Left kidney (tissue), 2 donors: ENCODE results near the gene FLNB. TPM values are rescaled to one million over a fixed set of nuclear protein-coding genes. Genes with fewer than 3 reads are reported as not detected.

Source experiments
- DNase-seq: peaks from one replicate; pipeline ENCODE4 v3.0.0-alpha.2; 2013
- polyA plus RNA-seq: library from polyadenylated mRNA; unstranded; fragments of 120-200 nt; gene quantifications from one replicate; pipeline ENCODE4 v1.2.1, GENCODE V29; 2013; ENCODE audit not compliant: insufficient read length

The FLNB gene
- polyA plus RNA-seq, 1 donor = 176 TPM

DNA sequence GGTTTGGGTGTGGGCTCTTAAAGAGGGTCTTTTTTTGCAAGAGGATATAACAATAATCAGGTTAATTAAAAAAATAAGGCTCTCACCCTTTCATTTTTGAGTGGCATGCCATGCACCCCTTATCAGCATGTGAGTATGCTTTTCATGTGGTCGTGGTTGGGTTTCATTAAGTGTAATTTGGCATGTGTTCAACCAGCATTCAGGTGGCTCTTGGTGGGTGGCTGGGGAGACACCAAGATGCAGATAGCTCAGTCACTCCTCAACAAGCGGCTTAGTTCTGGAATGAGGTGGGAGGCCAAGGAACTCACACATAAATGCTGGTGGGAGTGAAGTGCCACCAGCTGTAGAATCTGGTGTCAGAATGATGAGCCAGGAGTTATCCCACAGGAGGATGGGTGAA, 66.8 kb downstream of the FLNB start:
- no peak for DNase-seq

DNA sequence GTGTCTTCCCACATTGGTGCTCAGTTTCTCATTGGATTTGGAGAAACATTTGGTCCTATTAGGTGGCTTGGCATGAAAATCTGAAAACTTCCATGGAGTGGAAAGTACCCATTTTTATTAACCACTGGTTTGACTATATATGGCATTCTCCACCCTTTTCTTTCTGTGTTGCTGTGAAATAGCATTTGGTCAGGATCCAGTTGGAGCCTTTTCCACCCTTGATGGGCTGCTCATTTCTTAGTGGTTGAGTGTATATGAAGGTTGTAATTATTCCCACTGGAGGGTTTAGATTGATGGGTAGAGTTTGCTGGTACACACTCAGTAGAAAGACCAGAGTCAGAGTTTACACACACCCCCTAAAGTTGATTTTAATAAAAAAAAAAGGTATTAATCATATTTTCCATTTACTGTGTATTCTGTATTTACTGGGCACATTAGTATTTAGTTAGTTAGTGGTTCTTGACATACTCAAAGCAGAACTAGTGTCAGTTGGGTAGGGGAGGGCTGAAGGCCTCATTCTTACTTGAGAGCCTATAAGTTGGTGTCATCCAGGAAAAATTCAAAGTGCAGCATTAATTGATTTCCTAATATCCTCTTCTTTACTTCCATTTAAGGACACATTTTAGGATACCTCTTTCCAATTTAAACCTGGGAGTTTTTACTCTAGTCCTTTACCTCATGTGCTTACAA, 69.5 kb downstream of the FLNB start:
- no peak for DNase-seq

DNA sequence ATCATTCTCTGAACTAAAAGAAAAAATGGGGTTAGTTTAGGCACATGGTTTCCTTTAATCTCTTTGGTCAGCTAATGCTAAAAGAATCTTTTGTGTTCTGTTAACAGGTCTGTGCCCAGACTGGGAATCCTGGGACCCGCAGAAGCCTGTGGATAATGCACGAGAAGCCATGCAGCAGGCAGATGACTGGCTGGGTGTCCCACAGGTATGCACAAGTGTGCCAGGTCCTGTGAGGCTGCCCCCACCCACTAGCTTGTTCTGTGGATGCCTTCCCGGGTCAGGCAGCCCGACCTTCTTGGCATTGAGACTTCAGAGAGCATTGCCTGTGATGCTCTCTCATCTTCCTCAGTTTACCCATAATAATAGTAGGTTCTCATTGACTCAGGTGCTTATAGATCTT, 70.4 kb downstream of the FLNB start:
- no peak for DNase-seq

DNA sequence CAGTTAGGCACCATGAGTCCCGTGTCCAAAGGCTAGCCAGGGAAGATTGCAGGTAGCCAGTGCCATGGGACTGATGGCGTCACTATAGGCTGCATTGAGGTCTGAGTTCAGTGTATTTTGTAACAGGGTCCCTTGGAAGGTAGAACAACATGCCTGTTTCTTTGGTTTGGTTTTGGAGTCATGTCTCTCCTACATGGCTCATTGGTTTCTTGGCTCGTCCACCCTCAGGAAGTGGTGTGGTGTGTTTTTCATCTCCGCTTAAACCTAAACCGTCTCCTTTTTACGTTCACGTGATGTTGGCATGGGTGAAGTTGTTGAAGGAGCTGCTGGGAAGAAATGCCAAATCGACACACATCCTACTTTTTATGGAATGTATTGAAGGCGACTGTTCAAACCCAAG, 71.6 kb downstream of the FLNB start:
- no peak for DNase-seq

DNA sequence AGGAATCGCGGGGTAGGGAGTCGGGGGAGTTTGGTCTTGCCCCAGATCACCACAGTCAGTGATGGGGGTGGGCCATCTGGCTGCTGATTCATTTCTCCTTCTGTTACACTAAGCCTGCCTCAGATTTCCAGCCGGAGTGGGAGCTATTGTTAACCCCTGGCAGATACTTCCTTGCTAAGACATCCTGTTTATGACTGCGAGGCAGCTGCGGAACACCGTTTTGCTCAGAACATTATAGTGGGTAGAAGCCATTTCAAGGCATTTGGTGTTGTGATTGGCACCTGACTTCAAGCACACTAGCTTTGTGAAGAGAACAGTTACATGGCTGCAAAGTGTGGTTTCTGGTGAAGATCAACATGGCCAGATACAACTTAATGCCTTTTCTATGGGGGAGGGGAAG, 73.8 kb downstream of the FLNB start:
- DNase-seq = no peak

DNA sequence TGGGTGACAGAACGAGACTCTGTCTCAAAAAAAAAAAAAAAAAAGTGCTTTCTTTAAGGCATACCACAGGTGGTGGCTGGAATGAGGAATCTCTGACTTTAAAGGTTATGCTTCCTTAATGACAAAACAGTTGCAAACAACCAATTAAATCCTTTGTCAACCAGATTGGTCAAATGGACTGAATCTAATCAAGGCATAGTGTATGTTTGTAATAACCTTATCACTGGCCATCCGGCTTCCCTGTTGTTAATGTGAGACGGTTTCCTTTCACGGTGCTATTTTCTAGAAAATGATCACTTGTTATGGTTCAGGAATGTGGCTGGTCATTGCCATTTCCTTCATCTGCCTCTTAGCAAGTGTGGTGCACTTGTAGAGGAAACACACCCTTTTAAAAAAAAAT, 75.9 kb downstream of the FLNB start:
- no peak for DNase-seq

DNA sequence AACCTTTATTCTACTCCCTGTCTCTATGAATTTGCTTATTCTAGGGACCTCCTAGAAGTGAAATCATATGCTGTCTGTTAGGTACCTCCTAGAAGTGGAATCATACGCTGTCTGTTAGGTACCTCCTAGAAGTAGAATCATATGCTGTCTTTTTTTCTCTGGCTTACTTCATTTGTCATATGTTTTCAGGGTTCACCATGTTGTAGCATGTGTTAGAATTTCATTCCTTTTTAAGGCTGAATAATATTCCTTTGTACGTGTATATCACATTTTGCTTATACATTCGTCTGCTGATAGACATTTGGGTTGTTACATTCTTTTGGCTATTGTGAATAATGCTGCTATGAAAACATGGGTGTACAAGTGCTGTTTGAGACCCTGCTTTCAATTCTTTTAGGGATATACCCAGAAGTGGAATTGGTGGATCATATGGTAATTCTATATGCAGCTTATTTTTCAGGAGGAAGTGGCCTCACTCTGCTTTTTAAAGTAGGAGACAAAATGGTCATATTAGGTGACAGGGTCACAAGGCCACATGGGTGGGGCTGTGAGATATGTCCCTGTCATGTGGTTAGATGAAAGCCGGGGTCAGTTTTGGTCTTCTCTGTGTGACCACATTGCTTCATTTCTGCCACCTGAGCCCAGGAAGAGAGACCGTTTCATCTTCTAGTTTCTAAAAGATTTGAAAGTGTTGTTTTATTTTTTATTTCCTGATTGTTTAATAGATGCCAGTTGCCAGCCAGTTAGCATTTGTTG, 76.7 kb downstream of the FLNB start:
- no peak for DNase-seq

DNA sequence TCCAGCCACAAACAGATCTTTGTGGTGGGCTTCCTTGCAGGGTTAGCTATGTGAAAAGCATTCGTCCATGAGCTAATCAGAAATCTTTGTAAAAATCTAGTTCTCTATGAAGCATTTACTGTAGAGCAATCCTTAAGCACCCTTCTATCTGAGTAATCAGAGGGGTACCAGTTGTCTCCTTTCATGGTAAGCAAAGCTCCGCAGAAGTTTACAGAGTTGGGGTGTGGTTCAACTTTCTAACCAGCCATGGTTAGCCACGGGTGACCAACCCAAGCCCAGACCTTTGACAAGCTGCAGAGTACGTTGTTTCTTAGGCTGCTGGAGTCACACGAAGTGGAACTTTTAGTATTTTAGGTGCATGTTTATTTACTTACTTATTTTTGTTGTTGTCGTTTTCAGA, 77.4 kb downstream of the FLNB start:
- DNase-seq = no peak

DNA sequence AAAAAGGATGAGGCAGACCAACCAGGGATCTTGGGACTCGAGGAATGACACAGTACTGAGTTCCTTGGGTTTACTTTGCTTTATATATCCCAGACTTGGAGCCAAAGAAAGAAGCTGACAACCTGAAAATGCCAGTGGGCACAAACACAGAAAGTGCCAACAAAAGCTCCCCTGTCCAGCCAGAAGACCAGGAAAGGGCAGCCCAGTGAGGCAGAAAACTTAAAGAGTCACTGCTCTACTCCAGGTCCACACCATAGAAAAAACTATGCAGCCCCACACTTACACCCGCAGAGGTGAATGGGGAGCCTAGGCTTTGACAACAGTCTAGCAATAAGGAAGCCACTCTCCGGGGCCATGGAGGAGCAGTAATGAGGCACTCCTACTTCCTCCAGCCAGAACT, 80.3 kb downstream of the FLNB start:
- no peak for DNase-seq

DNA sequence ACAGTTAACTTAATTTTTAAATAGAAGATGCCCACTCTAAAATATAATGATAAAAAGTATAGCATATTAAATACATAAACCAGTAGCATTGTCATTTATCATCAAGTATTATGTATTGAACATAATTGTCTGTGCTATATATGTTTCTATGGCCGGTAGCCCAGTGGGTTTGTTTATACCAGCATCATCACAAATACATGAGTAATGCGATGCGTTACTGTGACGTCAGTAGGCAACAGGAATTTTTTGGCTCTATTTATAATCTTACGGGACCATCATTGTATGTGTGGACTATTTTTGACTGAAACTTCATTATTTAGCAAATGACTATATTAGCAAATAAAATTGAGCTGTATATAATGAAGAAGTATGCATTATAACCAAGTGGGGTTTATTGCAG, 82.1 kb downstream of the FLNB start:
- DNase-seq = no peak

DNA sequence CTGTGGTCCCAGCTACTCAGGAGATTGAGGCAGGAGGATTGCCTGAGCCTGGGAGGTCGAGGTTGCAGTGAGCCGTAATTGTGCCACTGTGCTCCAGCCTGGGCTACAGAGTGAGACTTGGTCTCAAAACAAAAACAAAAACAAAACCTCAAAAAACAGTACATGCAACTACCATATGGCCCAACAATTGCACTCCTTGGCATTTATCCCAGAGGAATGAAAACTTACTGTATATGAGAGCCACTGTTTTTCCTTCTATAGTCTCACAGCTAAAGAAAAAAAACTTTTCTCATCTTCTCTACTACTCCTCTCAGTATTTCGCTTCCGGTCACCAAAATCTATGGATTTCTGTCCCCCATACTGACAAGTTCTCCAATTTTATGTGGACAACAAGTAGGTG, 84.3 kb downstream of the FLNB start:
- DNase-seq = no peak

DNA sequence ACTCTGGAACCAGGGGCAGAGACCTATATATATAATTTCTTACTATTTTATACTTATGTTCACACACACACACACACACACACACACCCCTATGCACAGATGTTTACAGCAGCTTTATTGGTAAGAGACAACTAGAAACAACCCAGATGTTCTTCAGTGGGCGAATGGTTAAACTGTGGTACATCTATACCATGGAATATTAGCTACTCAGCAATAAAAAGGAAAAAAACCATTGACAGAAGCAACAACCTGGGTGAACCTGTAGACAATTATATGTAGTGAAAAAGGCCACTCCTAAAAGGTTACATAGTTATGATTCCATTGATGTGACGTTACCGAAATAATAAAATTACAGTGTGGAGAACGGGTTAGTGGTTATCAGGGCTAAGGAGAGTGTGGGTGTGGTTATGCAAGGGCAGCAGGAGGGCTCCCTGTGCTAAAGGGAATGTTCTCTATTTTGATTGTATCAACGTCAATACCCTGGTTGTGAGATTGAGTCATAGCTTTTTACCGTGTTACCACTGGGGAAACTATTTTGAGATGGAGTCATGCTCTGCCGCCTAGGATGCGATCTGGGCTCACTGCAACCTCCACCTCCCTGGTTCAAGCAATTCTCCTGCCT, 85.5 kb downstream of the FLNB start:
- DNase-seq = no peak

DNA sequence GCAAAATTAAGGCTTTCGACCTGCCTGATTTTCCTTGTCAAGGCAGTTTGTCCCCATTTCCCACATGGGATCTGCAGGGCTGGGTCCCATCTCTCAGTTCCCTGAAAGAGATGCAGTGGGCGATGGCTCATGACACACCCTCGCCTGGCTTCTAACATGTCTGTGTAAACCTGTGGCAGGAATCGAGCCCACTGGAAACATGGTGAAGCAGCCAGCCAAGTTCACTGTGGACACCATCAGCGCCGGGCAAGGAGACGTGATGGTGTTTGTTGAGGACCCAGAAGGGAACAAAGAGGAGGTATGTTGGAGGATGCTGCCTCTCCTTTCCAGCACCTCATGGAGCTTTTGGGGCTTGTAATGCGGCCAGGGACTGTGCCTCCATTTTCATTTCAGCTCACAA, 86.4 kb downstream of the FLNB start:
- no peak for DNase-seq

DNA sequence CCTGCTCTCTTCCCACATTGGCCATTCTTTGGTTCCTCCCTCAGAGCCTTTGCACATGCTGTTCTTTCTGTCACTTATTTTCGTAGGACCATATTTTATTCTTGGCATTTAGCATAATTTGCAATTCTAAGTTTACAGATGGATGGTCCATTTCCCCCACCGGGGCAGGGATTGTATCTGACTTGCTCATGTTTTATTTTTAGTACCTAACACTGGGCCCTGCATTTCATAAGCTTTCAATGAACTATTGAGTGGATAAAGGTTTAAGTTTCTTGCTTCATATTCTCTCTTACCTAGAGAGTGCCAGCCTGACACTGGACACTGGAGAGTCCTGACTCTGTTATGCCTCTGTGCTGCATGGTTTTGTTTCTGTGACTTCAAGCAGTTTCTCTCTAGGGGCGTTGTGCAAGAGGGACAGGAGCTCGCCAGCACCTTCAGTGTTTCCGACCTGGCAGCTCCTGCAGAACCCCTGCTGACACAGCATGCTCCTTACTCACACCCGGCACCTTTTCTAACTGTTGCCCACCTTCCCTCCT, 87.4 kb downstream of the FLNB start:
- no peak for DNase-seq

DNA sequence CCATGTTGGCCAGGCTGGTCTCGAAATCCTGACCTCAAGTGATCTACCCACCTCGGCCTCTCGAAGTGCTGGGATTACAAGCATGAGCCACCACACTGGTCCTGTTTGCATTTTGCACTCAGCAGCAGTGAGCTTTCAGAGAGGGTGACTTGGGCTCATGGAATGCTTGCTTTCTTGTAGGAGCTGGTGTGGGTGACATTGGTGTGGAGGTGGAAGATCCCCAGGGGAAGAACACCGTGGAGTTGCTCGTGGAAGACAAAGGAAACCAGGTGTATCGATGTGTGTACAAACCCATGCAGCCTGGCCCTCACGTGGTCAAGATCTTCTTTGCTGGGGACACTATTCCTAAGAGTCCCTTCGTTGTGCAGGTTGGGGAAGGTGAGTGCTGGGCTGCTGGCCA, 90.3 kb downstream of the FLNB start:
- DNase-seq = no peak

DNA sequence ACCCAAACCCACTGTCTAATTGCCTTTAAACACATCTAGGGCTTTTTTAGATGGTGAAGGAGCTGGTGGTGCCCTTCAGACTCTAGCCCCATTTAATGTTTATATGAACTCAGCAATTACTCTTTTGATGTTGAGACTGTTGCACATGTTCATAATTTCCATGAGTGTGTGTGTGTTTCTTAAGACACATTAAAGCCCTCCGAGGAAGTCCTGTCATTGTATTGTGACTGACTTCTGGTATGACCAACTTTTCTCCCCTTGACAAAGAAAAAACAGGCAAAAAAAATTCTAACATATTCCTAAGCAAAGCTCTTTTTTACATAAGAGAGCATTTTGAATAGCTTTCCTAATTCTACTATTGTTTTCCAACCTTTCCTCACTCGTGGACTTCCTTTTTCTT, 91.6 kb downstream of the FLNB start:
- no peak for DNase-seq

DNA sequence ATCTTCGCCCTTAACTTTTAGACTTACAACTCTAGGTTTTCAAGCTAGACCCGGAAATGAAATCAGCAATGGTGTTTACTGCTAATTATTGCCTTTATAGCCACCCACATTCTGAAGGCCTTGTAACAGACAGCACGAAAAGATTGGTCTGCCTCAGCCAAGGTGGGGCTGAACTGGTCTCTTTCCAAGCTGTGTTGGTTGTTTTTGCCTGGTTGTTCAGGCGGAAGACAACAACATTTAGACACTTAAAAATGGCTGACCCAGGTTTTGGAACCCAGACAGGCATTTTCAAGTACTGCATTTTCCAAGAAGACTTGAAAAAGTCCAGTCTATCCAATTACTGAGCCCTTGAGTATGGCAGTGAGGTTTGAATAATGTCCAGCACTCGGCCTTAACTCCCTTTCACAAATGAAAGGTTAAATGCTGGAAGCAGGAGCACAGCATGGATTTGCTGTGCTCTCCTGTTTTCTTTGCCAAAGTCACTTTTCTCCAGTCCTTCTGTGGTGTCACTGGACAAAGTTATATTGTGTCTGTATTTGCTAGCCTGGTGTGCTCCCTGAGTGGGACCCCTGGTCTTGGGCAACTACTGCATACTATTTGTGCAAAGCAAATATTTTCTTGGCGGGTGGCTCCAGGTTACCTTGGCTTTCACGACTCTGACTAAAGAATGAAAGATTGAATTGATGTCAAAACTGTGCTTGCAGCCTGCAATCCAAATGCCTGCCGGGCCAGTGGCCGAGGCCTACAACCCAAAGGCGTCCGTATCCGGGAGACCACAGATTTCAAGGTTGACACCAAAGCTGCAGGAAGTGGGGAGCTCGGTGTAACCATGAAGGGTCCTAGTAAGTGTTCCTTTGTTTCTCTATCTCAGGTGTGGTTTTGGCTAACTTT, 93.5 kb downstream of the FLNB start:
- no peak for DNase-seq

DNA sequence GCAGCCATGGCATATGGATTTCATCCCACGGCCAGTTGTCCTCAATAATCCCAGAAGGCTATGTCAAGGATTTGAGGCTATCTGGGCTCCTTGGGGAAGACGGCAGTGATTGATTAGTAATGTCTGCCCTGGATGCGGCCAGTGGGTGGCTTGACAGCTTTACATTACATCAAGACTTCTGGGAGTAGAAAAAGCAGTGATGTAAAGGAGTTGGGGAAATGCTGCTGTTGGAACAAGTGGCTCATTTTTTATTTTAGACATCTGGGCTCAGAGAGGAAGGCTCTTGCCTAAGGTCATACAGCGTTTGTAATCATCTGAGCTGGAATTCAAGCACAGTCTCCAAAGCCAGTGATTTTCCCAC, 94.1 kb downstream of the FLNB start:
- DNase-seq = no peak

DNA sequence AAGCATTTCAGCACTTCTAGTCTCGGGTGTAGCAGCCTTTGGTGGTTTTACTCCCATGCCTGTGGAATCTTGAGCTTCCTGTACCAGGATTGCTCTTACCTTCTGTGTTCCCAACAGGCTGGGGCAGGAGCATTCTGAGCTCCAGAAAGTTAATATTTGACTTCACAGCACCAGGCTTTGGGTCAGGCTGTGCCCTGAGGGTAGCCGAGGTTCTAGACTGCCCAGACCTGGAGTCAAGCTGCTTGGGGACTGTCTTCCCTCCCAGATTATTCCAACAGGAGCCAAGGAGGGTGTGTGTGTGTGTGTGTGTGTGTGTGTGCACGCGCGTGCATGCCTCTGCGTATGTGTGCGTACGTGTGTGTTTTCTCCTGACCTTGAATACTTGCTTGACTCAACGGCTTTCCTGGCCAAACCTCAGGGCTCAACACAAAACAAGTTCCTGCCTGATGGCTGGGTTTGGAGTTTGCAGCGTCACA, 94.8 kb downstream of the FLNB start:
- no peak for DNase-seq

DNA sequence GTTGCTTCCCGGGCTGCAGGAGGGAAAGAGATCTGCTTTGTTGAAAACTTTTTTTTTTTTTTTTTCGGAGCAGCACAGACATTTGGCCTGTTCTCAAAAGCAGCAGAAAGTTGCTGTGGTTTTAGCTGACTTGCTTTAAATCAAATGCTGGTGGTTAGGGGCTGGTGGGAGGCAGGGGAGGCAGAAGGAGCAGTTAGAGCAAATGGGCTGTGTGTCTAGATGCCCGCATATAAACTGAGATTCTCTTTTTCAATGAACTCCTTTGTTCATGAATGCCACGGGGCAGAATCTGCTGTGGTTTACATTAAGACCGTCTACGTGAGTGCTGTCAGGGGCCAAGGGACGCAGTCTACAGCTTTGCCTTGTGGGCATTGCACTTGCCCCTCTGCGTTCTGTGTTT, 95.9 kb downstream of the FLNB start:
- no peak for DNase-seq

DNA sequence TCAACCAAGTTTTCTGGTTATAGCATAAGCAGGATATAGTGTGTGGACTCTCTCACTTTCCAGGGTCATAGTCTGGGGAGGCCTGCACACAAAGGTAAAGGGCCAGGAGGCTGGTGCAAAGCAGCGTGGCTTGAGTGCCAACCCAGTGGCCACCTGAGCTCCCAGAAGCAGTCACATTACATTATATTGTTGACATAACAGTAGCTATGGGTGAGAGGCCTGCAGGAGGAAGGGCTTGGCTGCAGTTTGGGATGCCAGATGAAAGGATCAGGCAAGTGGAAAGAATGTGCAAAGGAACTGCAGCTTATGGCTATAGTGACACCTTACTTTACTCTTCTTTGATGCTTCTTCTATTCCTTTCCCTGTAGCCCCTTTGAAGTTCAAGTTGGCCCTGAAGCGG, 96.5 kb downstream of the FLNB start:
- no peak for DNase-seq

DNA sequence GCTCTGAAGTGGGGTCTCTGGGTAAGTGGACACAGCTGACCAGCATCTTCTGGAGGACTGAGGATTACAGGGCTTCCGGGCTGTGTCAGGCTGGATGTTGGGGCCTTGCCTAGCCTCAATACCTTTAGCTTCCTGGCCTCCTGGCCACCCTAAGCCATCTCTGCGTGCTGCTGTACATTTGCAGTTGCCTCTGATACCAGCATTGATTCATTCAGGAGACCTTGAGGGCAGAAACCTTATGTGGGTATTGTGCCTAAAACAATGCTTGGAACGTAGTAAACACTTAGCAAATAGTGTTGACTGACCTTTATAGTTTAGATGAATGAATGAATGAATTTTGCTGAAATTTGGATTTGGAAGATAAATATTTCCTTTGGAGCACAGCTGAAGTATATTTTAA, 97.0 kb downstream of the FLNB start:
- DNase-seq = no peak
